Measurements from ENCODE around the gene CASP7. TPM values are rescaled to one million over a fixed set of nuclear protein-coding genes. Genes with fewer than 3 reads are reported as not detected.

Gene CASP7
- total and polyA plus RNA-seq, 2 donors from 2014 or later, result 18.9 to 19.0 TPM

DNA sequence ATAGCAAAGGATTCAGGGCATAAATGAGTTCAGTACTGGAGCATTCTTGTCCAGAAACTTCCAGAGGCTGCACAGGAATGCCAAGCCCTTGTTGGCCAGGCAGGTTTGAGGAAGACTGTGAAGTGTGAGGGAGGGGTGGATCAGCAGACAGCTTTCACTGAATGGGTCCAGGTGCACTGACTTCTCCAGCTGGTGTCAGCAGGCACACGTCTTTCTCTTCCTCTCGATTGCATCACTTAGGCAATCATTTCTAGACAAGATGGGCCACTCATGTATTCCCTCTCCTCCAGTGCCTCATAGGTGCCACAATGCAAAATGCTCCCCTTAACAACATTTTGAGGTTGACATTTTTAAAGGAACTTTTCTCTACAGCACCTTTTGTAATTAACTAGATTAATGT is 56.2 kb downstream of the CASP7 start:
- Histone ChIP-seq H3K27me3 (ENCODE audit: control insufficient read depth, insufficient read depth, low read length) (no peaks in the 10 kb centered on the region), H3K9me3 (ENCODE audit: control insufficient read depth in 2 of 3, insufficient read depth in 1 of 3, low read length in 3 of 3) (no peaks in the 10 kb centered on the region), H3K27ac (ENCODE audit: low read depth in 2 of 2, low read length in 2 of 2) (no peak overlapping the region), H3K4me3 (ENCODE audit: low read length in 3 of 3) (no peak overlapping the region), H3K36me3 (ENCODE audit: control insufficient read depth in 2 of 3, insufficient read depth in 3 of 3, low read length in 3 of 3) (no peaks in the 10 kb centered on the region), H3K9ac (ENCODE audit: low read length in 3 of 3) (no peak overlapping the region), H3K4me1 (ENCODE audit: control insufficient read depth in 2 of 3, insufficient read depth in 2 of 3, low read depth in 1 of 3, low read length in 3 of 3) (peaks cover 0 to 4% (median 0%) of the 10 kb centered on the region in 3 donors)
- FAIRE-seq, result no peak
- TF ChIP-seq, protein P1, sequence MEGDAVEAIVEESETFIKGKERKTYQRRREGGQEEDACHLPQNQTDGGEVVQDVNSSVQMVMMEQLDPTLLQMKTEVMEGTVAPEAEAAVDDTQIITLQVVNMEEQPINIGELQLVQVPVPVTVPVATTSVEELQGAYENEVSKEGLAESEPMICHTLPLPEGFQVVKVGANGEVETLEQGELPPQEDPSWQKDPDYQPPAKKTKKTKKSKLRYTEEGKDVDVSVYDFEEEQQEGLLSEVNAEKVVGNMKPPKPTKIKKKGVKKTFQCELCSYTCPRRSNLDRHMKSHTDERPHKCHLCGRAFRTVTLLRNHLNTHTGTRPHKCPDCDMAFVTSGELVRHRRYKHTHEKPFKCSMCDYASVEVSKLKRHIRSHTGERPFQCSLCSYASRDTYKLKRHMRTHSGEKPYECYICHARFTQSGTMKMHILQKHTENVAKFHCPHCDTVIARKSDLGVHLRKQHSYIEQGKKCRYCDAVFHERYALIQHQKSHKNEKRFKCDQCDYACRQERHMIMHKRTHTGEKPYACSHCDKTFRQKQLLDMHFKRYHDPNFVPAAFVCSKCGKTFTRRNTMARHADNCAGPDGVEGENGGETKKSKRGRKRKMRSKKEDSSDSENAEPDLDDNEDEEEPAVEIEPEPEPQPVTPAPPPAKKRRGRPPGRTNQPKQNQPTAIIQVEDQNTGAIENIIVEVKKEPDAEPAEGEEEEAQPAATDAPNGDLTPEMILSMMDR (IDR thresholded peaks at IDR 0.05; ENCODE audit: borderline replicate concordance, extremely low read depth, insufficient read depth), result peak; percentile 37
- DNase-seq, result peak in 1 of 5 donors; percentile 17
- intact Hi-C loops (cut with DNase I), result no loop called here

DNA sequence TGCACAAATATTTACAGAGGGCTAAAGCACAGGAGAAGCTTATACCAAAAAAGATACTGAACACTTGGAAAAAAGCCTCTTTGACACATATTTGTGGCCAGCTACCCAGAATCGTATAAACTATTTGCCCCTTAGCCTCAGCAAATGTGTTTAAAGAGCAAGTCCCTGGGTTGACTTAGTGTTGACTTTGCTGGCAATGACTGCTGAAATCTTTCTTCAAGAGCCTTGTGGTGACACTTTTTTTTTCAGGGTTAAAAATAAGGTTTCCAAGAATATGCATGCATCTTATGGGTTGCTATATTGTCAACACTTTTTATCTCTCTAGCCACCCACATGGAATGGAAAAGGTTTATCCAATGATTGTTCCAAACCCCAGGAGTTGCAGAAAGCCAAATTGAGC is 56.9 kb downstream of the CASP7 start:
- Histone ChIP-seq H3K27me3 (ENCODE audit: control insufficient read depth, insufficient read depth, low read length) (no peaks in the 10 kb centered on the region), H3K4me1 (ENCODE audit: control insufficient read depth in 2 of 3, insufficient read depth in 2 of 3, low read depth in 1 of 3, low read length in 3 of 3) (peaks cover 0 to 4% (median 0%) of the 10 kb centered on the region in 3 donors), H3K9ac (ENCODE audit: low read length in 3 of 3) (no peak overlapping the region), H3K36me3 (ENCODE audit: control insufficient read depth in 2 of 3, insufficient read depth in 3 of 3, low read length in 3 of 3) (no peaks in the 10 kb centered on the region), H3K4me3 (ENCODE audit: low read length in 3 of 3) (no peak overlapping the region), H3K27ac (ENCODE audit: low read depth in 2 of 2, low read length in 2 of 2) (no peak overlapping the region), H3K9me3 (ENCODE audit: control insufficient read depth in 2 of 3, insufficient read depth in 1 of 3, low read length in 3 of 3) (no peaks in the 10 kb centered on the region)
- FAIRE-seq (no peak), DNase-seq (peak in 2 of 5 donors; percentile 6 to 23)
- intact Hi-C loops (cut with DNase I), result no loop called here
- TF ChIP-seq, protein P1 (IDR thresholded peaks at IDR 0.05; ENCODE audit: borderline replicate concordance, extremely low read depth, insufficient read depth), result no peak

DNA sequence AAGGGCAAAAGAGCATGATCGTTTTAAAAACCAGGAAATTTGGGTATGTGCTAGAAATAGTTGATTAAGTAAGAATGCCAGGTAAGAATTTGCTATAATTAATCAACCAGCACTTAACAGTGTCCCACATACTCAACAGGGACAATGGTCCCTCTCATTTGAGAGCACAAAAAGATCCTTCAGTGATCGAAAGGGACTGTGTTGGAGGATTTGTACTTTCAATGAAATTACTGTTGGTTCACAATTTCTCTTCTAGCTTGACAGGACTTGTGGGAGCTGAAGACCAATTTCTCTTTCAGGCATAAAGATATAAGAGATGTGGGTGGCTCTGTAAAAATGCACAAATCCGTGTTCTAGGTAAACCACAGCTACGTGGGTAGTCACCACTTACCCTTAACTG is 59.3 kb downstream of the CASP7 start:
- Histone ChIP-seq H3K27me3 (ENCODE audit: control insufficient read depth, insufficient read depth, low read length) (no peaks in the 10 kb centered on the region), H3K36me3 (ENCODE audit: control insufficient read depth in 2 of 3, insufficient read depth in 3 of 3, low read length in 3 of 3) (no peaks in the 10 kb centered on the region), H3K9me3 (ENCODE audit: control insufficient read depth in 2 of 3, insufficient read depth in 1 of 3, low read length in 3 of 3) (no peaks in the 10 kb centered on the region), H3K27ac (ENCODE audit: low read depth in 2 of 2, low read length in 2 of 2) (no peak overlapping the region), H3K4me3 (ENCODE audit: low read length in 3 of 3) (no peak overlapping the region), H3K9ac (ENCODE audit: low read length in 3 of 3) (no peak overlapping the region), H3K4me1 (ENCODE audit: control insufficient read depth in 2 of 3, insufficient read depth in 2 of 3, low read depth in 1 of 3, low read length in 3 of 3) (peaks cover 0 to 4% (median 0%) of the 10 kb centered on the region in 3 donors)
- FAIRE-seq (no peak), DNase-seq (no peak)
- intact Hi-C loops (cut with DNase I), result no loop called here
- TF ChIP-seq, protein P1 (IDR thresholded peaks at IDR 0.05; ENCODE audit: borderline replicate concordance, extremely low read depth, insufficient read depth), result no peak

DNA sequence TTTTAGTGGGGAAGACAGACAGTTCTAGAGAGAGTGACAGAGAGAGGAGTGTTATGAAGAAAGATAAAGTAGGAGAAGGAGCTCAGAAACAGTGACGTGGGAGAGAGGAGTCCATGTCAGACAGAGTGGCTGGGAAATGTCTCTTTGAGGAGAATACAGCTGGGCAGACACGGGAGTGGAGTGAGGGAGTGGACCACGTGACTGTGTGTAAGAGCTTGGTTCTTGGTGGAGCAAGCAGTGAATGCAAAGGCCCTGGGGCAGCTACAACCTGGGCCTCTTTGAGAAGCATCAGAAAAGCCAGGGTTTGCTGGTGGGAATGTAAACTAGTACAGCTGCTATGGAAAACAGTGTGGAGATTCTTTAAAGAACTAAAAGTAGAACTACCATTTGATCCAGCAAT is 59.9 kb downstream of the CASP7 start:
- peaks cover 0 to 4% (median 0%) of the 10 kb centered on the region in 3 donors for H3K4me1 ChIP-seq (ENCODE audit: control insufficient read depth in 2 of 3, insufficient read depth in 2 of 3, low read depth in 1 of 3, low read length in 3 of 3)
- TF ChIP-seq, protein P1 (IDR thresholded peaks at IDR 0.05; ENCODE audit: borderline replicate concordance, extremely low read depth, insufficient read depth), result no peak
- no peak overlapping the region for H3K4me3 ChIP-seq (ENCODE audit: low read length in 3 of 3)
- H3K9ac ChIP-seq (ENCODE audit: low read length in 3 of 3), result no peak overlapping the region
- H3K27ac ChIP-seq (ENCODE audit: low read depth in 2 of 2, low read length in 2 of 2), result no peak overlapping the region
- no peaks in the 10 kb centered on the region for H3K27me3 ChIP-seq (ENCODE audit: control insufficient read depth, insufficient read depth, low read length)
- intact Hi-C loops (cut with DNase I), result no loop called here
- no peak for FAIRE-seq
- H3K36me3 ChIP-seq (ENCODE audit: control insufficient read depth in 2 of 3, insufficient read depth in 3 of 3, low read length in 3 of 3), result no peaks in the 10 kb centered on the region
- no peaks in the 10 kb centered on the region for H3K9me3 ChIP-seq (ENCODE audit: control insufficient read depth in 2 of 3, insufficient read depth in 1 of 3, low read length in 3 of 3)
- no peak for DNase-seq

Data from kidney (tissue), 14 donors.